ENCODE measurements around the gene GRID2. TPM values are rescaled to one million over a fixed set of nuclear protein-coding genes. Genes with fewer than 3 reads are reported as not detected.

Gene GRID2
- total RNA-seq, 1 donor from 2014 or later: 0.05 TPM

- no peak for DNase-seq (ENCODE audit: low spot score)
Measured at GRCh38 chr4:92521941-92522340, 218.2 kb downstream of the GRID2 start.

- no peak for DNase-seq (ENCODE audit: low spot score)
Measured at GRCh38 chr4:92522356-92522755, 218.6 kb downstream of the GRID2 start.

- no peak for DNase-seq (ENCODE audit: low spot score)
Measured at GRCh38 chr4:92524131-92524530, 220.4 kb downstream of the GRID2 start.

GRCh38 chr4:92528541-92528940 lies 224.8 kb downstream of the GRID2 start:
- no peak for DNase-seq (ENCODE audit: low spot score)

- DNase-seq (ENCODE audit: low spot score): no peak
Measured at GRCh38 chr4:92529510-92529909, 225.7 kb downstream of the GRID2 start.

- no peak for DNase-seq (ENCODE audit: low spot score)
Measured at GRCh38 chr4:92535599-92535998, 231.8 kb downstream of the GRID2 start.

GRCh38 chr4:92551616-92552015 lies 247.8 kb downstream of the GRID2 start:
- DNase-seq (ENCODE audit: low spot score): no peak

GRCh38 chr4:92566269-92566668 lies 262.5 kb downstream of the GRID2 start:
- DNase-seq (ENCODE audit: low spot score): no peak

GRCh38 chr4:92580816-92581215 lies 277.1 kb downstream of the GRID2 start:
- DNase-seq (ENCODE audit: low spot score): no peak

- DNase-seq (ENCODE audit: low spot score): no peak
Measured at GRCh38 chr4:92599044-92599443, 295.3 kb downstream of the GRID2 start.

- no peak for DNase-seq (ENCODE audit: low spot score)
Measured at GRCh38 chr4:92600638-92601037, 296.9 kb downstream of the GRID2 start.

GRCh38 chr4:92606227-92606626 lies 302.5 kb downstream of the GRID2 start:
- no peak for DNase-seq (ENCODE audit: low spot score)

GRCh38 chr4:92615049-92615448 lies 311.3 kb downstream of the GRID2 start:
- DNase-seq (ENCODE audit: low spot score): no peak

GRCh38 chr4:92618968-92619367 lies 315.2 kb downstream of the GRID2 start:
- DNase-seq (ENCODE audit: low spot score): no peak

- DNase-seq (ENCODE audit: low spot score): no peak
Measured at GRCh38 chr4:92629302-92629701, 325.5 kb downstream of the GRID2 start.

- DNase-seq (ENCODE audit: low spot score): no peak
Measured at GRCh38 chr4:92634882-92635281, 331.1 kb downstream of the GRID2 start.

GRCh38 chr4:92636038-92636806 lies 332.5 kb downstream of the GRID2 start:
- no peak for DNase-seq (ENCODE audit: low spot score)

- no peak for DNase-seq (ENCODE audit: low spot score)
Measured at GRCh38 chr4:92641409-92641808, 337.6 kb downstream of the GRID2 start.

- no peak for DNase-seq (ENCODE audit: low spot score)
Measured at GRCh38 chr4:92646826-92647225, 343.1 kb downstream of the GRID2 start.

GRCh38 chr4:92651536-92651935 lies 347.8 kb downstream of the GRID2 start:
- no peak for DNase-seq (ENCODE audit: low spot score)

- DNase-seq (ENCODE audit: low spot score): no peak
Measured at GRCh38 chr4:92654084-92654483, 350.3 kb downstream of the GRID2 start.

- DNase-seq (ENCODE audit: low spot score): no peak
Measured at GRCh38 chr4:92657695-92658094, 353.9 kb downstream of the GRID2 start.

GRCh38 chr4:92658318-92658717 lies 354.6 kb downstream of the GRID2 start:
- no peak for DNase-seq (ENCODE audit: low spot score)

GRCh38 chr4:92677805-92678204 lies 374.0 kb downstream of the GRID2 start:
- no peak for DNase-seq (ENCODE audit: low spot score)

All from ureter (tissue), 1 donor.